Mesothelial cell of epicardium (in vitro differentiated cells): ENCODE measurements around the gene QPRT. TPM values are rescaled to one million over a fixed set of nuclear protein-coding genes. Genes with fewer than 3 reads are reported as not detected.
A peak's percentile ranks its signal among the peaks of the same experiment; 100 is the strongest.

Experiments
- DNase-seq, 2 experiments: peaks; one replicate each; pipeline ENCODE4 v3.0.0; 2021; ENCODE audit warnings: low spot score in 2 of 2; ENCODE audit not compliant: unreplicated experiment in 2 of 2
- H3K27ac Mint-ChIP-seq: 2 replicates; pipeline ENCODE4 v1.8.0; 2021; ENCODE audit warnings: mixed read lengths
- H3K27me3 Mint-ChIP-seq: 2 replicates; pipeline ENCODE4 v1.8.0; 2021; ENCODE audit warnings: low read depth, mixed read lengths
- H3K36me3 Mint-ChIP-seq: 2 replicates; pipeline ENCODE4 v1.8.0; 2021; ENCODE audit warnings: mixed read lengths
- H3K4me1 Mint-ChIP-seq: 2 replicates; pipeline ENCODE4 v1.8.0; 2021; ENCODE audit warnings: mixed read lengths
- H3K4me3 Mint-ChIP-seq: 2 replicates; pipeline ENCODE4 v1.8.0; 2021; ENCODE audit warnings: mild to moderate bottlenecking, moderate library complexity, mixed read lengths
- H3K9me3 Mint-ChIP-seq: 2 replicates; pipeline ENCODE4 v1.8.0; 2021; ENCODE audit warnings: mixed read lengths
- total RNA-seq: library from RNA; stranded (reverse); gene quantifications from 3 replicates; pipeline ENCODE4 v1.2.1, GENCODE V29; 2021
- TF ChIP-seq, protein P1 (sequence below): fragments of 200-600 bp; sonication (generic); IDR thresholded peaks from one replicate; pipeline ENCODE4 v1.5.0; 2021; ENCODE audit warnings: antibody characterized with exemption; ENCODE audit not compliant: unreplicated experiment

QPRT gene
- total RNA-seq, 1 donor from 2014 or later = 326 TPM

DNA sequence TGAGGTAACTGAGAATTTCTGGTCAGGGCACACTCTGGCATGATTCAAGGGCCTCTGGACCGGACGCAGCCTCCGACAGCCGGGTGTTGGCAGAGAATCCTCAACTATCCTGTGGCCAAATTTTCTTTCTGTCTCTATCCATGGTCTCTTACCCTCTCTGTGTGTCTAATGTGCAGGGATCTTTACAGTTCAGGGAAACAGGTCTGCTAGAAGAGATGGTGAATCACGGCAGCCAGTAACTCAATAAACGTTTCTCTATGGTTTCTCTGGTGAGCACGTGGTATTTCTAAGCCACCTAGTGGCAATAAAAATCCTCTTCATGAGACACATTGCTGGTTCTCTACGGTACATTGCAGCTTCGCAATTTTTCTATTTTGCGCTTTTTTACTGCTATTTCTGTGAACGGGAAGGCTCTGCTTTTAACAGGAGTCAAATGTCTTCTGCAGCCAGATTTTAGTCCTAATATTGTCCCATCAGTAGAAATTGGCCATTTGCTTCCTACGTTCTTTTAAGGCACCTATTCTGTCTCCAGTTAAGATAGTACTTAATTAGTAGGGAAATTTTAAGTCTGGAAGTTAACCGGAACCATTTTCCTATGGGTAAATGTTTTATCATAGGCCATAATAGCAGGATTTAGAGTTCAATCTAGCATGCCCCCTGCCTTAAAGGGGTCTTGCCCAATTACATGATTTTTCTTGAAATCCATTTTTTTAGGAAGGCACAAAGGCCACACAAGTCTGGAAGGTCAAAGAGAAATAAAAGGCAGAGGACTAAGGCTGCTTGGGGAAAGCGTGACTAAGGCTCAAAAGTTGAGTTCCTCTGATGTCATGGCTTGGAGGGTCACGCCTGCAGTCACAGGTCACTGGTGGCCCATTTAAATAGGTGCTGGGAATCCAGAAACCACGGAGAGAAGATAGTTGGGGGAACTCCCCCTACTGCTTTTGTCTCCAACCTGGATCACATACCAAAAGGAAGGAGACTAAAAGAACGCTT, 31.5 kb downstream of the QPRT start:
- Mint-ChIP-seq H3K4me3 (peak overlapping the region; percentile 42), H3K27me3 (no peaks in the 10 kb centered on the region), H3K9me3 (no peaks in the 10 kb centered on the region), H3K4me1 (peaks cover 33% of the 10 kb centered on the region), H3K27ac (peak overlapping the region; percentile 83), H3K36me3 (no peaks in the 10 kb centered on the region)
- DNase-seq = no peak
- TF ChIP-seq, protein P1, sequence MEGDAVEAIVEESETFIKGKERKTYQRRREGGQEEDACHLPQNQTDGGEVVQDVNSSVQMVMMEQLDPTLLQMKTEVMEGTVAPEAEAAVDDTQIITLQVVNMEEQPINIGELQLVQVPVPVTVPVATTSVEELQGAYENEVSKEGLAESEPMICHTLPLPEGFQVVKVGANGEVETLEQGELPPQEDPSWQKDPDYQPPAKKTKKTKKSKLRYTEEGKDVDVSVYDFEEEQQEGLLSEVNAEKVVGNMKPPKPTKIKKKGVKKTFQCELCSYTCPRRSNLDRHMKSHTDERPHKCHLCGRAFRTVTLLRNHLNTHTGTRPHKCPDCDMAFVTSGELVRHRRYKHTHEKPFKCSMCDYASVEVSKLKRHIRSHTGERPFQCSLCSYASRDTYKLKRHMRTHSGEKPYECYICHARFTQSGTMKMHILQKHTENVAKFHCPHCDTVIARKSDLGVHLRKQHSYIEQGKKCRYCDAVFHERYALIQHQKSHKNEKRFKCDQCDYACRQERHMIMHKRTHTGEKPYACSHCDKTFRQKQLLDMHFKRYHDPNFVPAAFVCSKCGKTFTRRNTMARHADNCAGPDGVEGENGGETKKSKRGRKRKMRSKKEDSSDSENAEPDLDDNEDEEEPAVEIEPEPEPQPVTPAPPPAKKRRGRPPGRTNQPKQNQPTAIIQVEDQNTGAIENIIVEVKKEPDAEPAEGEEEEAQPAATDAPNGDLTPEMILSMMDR = peak; percentile 75

DNA sequence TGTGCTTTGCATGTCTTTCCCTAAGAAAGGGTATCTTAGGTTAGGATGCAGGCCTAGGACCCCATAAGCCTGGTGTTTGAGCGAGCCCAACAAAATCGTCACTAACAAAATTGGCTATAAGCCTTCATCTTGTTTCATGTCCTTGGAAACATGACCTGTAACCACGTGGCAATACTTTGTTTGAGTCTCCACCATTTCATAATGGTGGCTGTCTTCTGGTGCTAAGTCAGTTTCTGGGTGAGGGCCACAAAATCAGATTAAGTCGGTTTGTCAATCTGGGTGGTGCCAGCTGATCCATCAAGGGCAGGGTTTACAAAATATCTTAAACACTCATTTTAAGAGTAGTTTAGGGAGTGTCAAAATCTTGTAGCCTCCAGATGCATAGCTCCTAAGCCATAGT, 33.8 kb downstream of the QPRT start:
- DNase-seq = no peak
- Mint-ChIP-seq H3K27ac (no peak overlapping the region), H3K9me3 (no peaks in the 10 kb centered on the region), H3K27me3 (no peaks in the 10 kb centered on the region), H3K36me3 (no peaks in the 10 kb centered on the region), H3K4me1 (peaks cover 33% of the 10 kb centered on the region), H3K4me3 (no peak overlapping the region)
- TF ChIP-seq, protein P1 = no peak

DNA sequence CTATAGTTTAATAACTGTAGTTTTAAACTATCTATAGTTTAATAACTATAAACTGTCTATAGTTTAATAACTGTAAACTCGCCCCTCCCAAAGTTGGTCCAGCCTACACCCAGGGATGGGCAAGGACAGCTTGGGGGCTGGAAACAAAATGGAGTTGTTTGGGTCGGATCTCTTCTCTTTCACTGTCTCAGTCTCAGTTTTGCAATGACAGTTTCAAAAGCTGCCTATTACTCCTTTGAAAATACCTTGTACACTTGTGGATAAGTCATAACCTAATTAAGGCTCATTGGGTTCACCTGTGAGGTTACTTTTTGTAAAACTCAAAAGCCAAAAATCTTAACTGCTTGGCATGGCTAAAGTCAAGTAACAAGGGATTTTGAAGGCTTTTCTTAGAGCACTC, 35.4 kb downstream of the QPRT start:
- no peaks in the 10 kb centered on the region for H3K27me3 Mint-ChIP-seq
- TF ChIP-seq, protein P1 = no peak
- no peak for DNase-seq
- H3K4me3 Mint-ChIP-seq = no peak overlapping the region
- H3K4me1 Mint-ChIP-seq = peaks cover 37% of the 10 kb centered on the region
- H3K9me3 Mint-ChIP-seq = no peaks in the 10 kb centered on the region
- H3K27ac Mint-ChIP-seq = no peak overlapping the region
- H3K36me3 Mint-ChIP-seq = no peaks in the 10 kb centered on the region

DNA sequence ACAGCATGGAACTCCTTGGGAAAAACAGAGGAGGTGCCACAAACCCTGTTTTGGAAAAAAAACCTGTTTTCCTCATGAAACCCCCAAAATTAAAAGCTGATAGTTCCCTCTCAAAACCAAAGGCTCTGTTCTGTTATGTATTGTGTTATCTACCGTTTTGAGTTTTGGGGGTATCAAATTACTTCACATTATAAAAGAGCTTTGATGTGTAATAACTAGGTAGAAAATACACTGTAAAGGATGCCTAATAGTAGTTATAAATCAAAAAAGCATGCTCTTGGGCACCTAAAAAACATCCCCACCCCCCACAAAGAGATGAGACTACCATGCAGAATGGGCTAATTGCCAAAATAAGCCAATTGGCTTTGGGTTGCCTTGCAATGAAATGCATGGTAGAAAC, 36.0 kb downstream of the QPRT start:
- DNase-seq = no peak
- Mint-ChIP-seq H3K36me3 (no peaks in the 10 kb centered on the region), H3K27ac (peak overlapping the region; percentile 47), H3K4me3 (no peak overlapping the region), H3K4me1 (peaks cover 31% of the 10 kb centered on the region), H3K27me3 (no peaks in the 10 kb centered on the region), H3K9me3 (no peaks in the 10 kb centered on the region)
- TF ChIP-seq, protein P1 = no peak

DNA sequence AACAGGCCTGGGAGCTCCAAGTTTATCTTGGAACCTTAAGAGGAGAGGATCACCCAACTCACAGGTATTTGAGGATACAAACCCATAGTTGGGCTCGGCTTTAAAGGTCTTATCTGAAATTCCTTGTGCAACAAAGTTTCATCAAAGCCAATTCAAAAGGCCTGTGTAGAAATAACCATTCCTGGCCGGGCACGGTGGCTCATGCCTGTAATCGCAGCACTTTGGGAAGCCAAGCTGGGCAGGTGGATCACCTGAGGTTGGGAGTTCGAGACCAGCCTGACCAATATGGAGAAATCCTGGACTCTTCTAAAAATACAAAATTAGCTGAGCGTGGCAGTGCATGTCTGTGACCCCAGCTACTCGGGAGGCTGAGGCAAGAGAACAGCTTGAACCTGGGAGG, 38.1 kb downstream of the QPRT start:
- DNase-seq = no peak
- H3K4me3 Mint-ChIP-seq = no peak overlapping the region
- H3K27me3 Mint-ChIP-seq = no peaks in the 10 kb centered on the region
- no peaks in the 10 kb centered on the region for H3K36me3 Mint-ChIP-seq
- no peaks in the 10 kb centered on the region for H3K9me3 Mint-ChIP-seq
- TF ChIP-seq, protein P1 = no peak
- H3K4me1 Mint-ChIP-seq = peaks cover 29% of the 10 kb centered on the region
- no peak overlapping the region for H3K27ac Mint-ChIP-seq
